AG10803 (cell line): ENCODE results near the gene ZKSCAN7.

Source experiments
- DNase-seq: peaks from one replicate; pipeline ENCODE4 v3.0.0; 2010; ENCODE audit warnings: low read depth
- H3K4me3 ChIP-seq: 2 replicates; pipeline ENCODE4 v1.5.1; 2011; ENCODE audit warnings: mild to moderate bottlenecking, low read length, control low read depth
- CTCF ChIP-seq: conservative IDR thresholded peaks from 2 replicates; pipeline ENCODE4 v1.5.1; 2011; ENCODE audit warnings: mild to moderate bottlenecking, low read length, control low read depth, inconsistent platforms

The ZKSCAN7 gene

GRCh38 chr3:44612678-44613077 is 57.7 kb downstream of the ZKSCAN7 start:
- TF ChIP-seq CTCF = no peak
- no peak overlapping the region for H3K4me3 ChIP-seq

More at GRCh38 chr3:44612678-44613077, 57.7 kb downstream of the ZKSCAN7 start:
- no peak for DNase-seq
